Breast epithelium (tissue), 3 donors: ENCODE data around the gene PDE4D.

Experiments used
- POLR2A ChIP-seq: fragments of 450-650 bp; IDR thresholded peaks from one replicate; pipeline ENCODE4 v1.6.1; 2016; ENCODE audit warnings: antibody characterized with exemption, mild to moderate bottlenecking, moderate library complexity
- TF ChIP-seq, protein P1 (sequence below), 3 donors: fragments of 450-650 bp; IDR thresholded peaks; one replicate each; pipeline ENCODE4 v1.5.1; 2016 to 2017; ENCODE audit warnings: antibody characterized with exemption in 3 of 3, mild to moderate bottlenecking in 3 of 3, moderate library complexity in 3 of 3

DNA sequence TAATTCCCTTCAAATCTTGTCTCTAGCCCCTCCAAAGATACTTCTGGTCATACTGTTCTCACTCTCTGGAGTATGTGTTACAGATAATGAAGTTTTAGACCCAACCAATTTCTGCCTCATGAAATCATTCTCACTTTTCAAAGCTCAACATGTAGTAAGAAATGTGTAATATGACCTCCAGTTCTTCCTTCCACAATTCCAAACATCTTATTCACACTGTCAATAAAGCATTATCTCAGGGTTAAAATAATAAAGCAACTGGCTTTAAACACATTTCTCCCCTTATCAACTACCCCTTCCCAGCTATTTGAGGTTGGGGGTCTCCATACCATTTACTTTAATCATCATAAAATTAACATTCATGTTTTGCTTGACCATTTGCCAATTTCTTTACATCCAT is 656.5 kb downstream of the PDE4D start:
- no peak for TF ChIP-seq POLR2A
- TF ChIP-seq, protein P1, sequence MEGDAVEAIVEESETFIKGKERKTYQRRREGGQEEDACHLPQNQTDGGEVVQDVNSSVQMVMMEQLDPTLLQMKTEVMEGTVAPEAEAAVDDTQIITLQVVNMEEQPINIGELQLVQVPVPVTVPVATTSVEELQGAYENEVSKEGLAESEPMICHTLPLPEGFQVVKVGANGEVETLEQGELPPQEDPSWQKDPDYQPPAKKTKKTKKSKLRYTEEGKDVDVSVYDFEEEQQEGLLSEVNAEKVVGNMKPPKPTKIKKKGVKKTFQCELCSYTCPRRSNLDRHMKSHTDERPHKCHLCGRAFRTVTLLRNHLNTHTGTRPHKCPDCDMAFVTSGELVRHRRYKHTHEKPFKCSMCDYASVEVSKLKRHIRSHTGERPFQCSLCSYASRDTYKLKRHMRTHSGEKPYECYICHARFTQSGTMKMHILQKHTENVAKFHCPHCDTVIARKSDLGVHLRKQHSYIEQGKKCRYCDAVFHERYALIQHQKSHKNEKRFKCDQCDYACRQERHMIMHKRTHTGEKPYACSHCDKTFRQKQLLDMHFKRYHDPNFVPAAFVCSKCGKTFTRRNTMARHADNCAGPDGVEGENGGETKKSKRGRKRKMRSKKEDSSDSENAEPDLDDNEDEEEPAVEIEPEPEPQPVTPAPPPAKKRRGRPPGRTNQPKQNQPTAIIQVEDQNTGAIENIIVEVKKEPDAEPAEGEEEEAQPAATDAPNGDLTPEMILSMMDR (IDR thresholded peaks at IDR 0.05) = no peak
